Subcutaneous adipose tissue (tissue), 4 donors: ENCODE results near the gene SLC20A1. TPM values are rescaled to one million over a fixed set of nuclear protein-coding genes. Genes with fewer than 3 reads are reported as not detected.

Experiments
- CTCF ChIP-seq: fragments of 450-650 bp; IDR thresholded peaks from one replicate; pipeline ENCODE4 v1.5.1; 2016; ENCODE audit warnings: low read depth, mild to moderate bottlenecking, control low read depth, antibody characterized with exemption, moderate library complexity
- total RNA-seq, 4 donors: library from RNA; depleted of rRNA; stranded (reverse); fragments of >200 nt; gene quantifications; one replicate each; pipeline ENCODE4 v1.1.0, GENCODE V29; 2016

Gene SLC20A1
- total RNA-seq, 4 donors from 2014 or later: 14.9 to 40.8 (median 33.5) TPM

DNA sequence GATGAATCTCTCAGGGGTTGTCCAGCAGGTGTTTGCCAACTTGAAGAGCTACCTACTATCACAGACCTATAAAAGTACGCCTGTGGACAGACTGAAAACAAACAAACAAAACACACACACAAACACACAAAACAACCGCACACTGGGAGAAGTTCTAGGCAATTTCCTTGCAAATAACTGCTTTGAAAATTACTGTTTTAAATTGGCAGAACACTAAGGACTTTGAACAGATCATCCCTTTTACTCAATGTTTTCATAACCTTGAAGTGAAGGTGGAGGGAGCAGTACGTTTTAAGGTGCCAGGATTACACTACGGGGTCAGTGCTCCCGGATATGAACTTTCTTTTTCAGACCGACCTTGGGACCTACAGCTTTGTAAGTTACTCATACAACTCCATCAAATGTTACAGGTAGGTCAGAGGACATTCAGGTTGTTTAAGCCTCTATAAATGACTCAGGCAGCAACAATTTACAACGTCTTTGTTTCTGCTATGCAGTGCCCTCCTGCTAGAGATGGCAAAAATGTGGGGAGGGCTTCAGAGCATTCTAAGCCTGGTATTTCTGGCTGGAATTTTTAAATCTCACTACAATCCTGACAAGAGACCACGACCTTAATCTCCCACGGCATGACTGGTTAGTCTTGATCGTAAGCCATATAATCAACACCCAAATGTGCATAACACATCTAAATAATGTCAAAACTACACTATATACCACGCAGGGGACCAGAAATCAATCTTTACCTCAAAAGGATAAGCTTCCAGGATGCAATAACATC lies 1.4 kb upstream of the SLC20A1 start:
- TF ChIP-seq CTCF: no peak

DNA sequence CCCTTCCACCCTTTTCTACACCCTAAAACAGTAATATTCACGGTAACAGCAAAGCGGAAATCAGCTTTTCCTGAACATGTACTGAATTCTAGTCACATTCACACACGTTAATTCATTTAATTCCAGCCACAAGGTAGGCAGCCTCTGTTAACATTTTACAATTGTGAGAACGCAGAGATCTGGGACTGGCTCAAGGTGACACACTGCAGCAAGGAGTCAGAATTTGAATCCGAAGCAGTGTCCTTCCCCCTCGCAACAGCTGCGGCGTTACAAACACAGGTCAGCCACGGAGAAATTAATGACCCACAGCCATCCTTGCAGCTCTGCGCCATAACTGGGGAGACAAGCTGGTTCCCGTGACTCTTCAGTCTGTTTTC lies 818 bp upstream of the SLC20A1 start:
- no peak for TF ChIP-seq CTCF

GRCh38 chr2:112646102-112646719 lies 472 bp downstream of the SLC20A1 start:
- TF ChIP-seq CTCF: no peak

DNA sequence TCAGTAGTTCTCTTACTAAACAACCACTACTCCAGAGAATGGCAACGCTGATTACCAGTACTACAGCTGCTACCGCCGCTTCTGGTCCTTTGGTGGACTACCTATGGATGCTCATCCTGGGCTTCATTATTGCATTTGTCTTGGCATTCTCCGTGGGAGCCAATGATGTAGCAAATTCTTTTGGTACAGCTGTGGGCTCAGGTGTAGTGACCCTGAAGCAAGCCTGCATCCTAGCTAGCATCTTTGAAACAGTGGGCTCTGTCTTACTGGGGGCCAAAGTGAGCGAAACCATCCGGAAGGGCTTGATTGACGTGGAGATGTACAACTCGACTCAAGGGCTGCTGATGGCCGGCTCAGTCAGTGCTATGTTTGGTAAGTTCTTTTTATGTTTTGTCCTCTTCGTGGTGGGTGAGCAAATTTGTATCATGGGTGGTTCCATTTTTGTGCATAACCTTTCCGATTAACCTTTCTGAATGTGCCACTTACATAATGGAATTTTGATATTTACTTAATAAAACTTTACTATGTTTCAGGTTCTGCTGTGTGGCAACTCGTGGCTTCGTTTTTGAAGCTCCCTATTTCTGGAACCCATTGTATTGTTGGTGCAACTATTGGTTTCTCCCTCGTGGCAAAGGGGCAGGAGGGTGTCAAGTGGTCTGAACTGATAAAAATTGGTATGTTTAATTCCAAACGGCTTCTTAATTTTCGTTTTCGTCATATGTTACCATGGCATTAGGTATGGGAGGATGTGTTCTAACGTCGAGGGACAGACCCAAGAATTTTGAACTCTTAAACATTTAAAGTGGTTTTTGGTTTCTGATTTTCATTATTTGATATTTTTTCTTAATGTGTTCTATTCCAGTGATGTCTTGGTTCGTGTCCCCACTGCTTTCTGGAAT lies 1.3 kb downstream of the SLC20A1 start:
- no peak for TF ChIP-seq CTCF

DNA sequence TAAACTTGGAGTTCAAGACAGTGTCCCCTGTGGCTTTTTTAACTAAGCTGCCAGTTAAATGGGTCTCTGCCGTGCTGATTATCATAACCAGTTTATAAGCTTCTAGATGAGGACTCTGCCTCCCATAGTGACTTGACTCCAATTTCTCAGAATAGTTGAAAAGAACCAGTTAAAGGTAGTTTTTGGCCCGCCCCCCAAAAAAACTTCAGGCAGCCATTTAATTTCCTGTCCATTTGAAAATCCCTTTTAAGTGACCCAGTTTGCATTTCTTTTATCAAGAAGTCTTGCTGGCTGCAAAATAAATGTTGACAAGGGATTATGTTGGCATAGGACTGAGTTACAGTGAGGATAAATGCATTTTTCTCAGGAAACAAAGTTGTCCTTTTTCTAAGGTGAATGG lies 2.3 kb downstream of the SLC20A1 start:
- TF ChIP-seq CTCF: no peak

DNA sequence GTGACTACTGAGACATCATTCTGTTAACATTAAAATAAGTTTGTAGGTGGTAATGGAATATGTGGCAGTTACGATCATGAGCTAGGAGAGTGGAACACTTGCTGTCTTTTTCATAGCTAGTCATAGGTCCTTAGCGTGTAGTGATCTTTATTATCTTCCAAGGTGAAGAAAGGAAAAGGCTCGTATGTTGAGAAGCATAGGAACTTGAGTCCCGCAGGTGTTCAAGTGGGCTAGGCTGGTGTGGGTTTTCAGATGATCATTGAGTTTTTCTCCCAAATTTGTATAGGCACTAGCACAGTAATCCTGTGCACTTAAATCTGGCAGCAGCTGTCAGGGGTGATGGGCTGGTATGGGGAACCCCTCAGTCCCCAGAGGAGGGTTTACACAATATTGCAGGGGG lies 10.9 kb downstream of the SLC20A1 start:
- TF ChIP-seq CTCF: no peak

- TF ChIP-seq CTCF: no peak
Measured at GRCh38 chr2:112658301-112658700, 12.6 kb downstream of the SLC20A1 start.
